Right lobe of liver (tissue), 6 donors: ENCODE data around the gene SLC6A11. TPM values are rescaled to one million over a fixed set of nuclear protein-coding genes. Genes with fewer than 3 reads are reported as not detected.
A peak's percentile ranks its signal among the peaks of the same experiment; 100 is the strongest.

Experiments used
- ATAC-seq, 4 donors: fragments of 200-7000 bp; cut with Tn5 transposase; one replicate each; pipeline ENCODE4 v1.9.1; 2020; ENCODE audit warnings: mild to moderate bottlenecking in 4 of 4, moderate library complexity in 4 of 4
- DNase-seq, 3 donors: peaks; one replicate each; pipeline ENCODE4 v3.0.0-alpha.2; 2020
- H3K27ac ChIP-seq, 3 donors: fragments of 200-600 bp; one replicate each; pipeline ENCODE4 v1.8.0; 2022
- H3K27me3 ChIP-seq, 2 donors: fragments of 200-600 bp; one replicate each; pipeline ENCODE4 v1.8.0; 2022
- H3K36me3 ChIP-seq, 4 donors: fragments of 200-600 bp; sonication (generic) in 1 of 4; one replicate each; pipeline versions ENCODE4 v1.5.1 to v1.8.0; 2017 to 2022; ENCODE audit warnings: control low read depth in 1 of 4
- H3K4me1 ChIP-seq, 4 donors: fragments of 200-600 bp; sonication (generic) in 1 of 4; one replicate each; pipeline versions ENCODE4 v1.5.1 to v1.8.0; 2017 to 2022; ENCODE audit warnings: control low read depth in 1 of 4
- H3K4me3 ChIP-seq, 3 donors: fragments of 200-600 bp; one replicate each; pipeline ENCODE4 v1.8.0; 2022
- H3K9me3 ChIP-seq, 4 donors: fragments of 200-600 bp; sonication (generic) in 1 of 4; one replicate each; pipeline versions ENCODE4 v1.5.1 to v1.8.0; 2017 to 2022; ENCODE audit warnings: control low read depth in 1 of 4
- POLR2A ChIP-seq: fragments of 450-650 bp; IDR thresholded peaks from one replicate; pipeline ENCODE4 v1.6.1; 2017; ENCODE audit warnings: antibody characterized with exemption, mild to moderate bottlenecking
- WGBS: methylation state at CpG from one replicate; pipeline ENCODE4 v1.1.6; 2018; ENCODE audit warnings: low coverage, low lambda C conversion rate; ENCODE audit not compliant: insufficient coverage; ENCODE audit errors: missing lambda C conversion rate; 5-methylcytosine and 5-hydroxymethylcytosine counted together
- intact Hi-C, 2 donors: fragments of 100-400 bp; cut with DNase I; formaldehyde crosslinking; loops; one replicate each; pipeline versions ENCODE4 v1.11.2 to v1.14.1; 2022
- total RNA-seq, 6 experiments: library from RNA; depleted of rRNA in 2 of 6; stranded (reverse); fragments of >200 nt in 2 of 6; fragmentation: NEBNext Ultra II Directional in 3 of 6; extraction: Animal tissue kit (Norgen Biotek cat#: 25700) in 3 of 6; gene quantifications; one replicate each; pipeline versions ENCODE4 v1.1.0 to v1.2.4, GENCODE V29; 2016 to 2023
- TF ChIP-seq, protein P1 (sequence below), 4 donors: fragments of 200-600 bp in 3 of 4; fragments of 450-650 bp in 1 of 4; IDR thresholded peaks; one replicate each; pipeline versions ENCODE4 v1.5.1 to v1.8.0; 2016 to 2022; ENCODE audit warnings: antibody characterized with exemption in 4 of 4, mild to moderate bottlenecking in 2 of 4
- donor health status: DM: no; HTN: yes; CAD: no.
- donor health status: DM: no; HTN: no; CAD: no.
- donor health status: DM: no; HTN: no; CAD: no.
- donor health status: DM: no; HTN: yes; CAD: no.
- donor health status: DM: no; HTN: yes; CAD: no.

SLC6A11 gene
- total RNA-seq, 6 experiments from 2014 or later, result 0.06 to 0.42 (median 0.12) TPM; not detected in 1

DNA sequence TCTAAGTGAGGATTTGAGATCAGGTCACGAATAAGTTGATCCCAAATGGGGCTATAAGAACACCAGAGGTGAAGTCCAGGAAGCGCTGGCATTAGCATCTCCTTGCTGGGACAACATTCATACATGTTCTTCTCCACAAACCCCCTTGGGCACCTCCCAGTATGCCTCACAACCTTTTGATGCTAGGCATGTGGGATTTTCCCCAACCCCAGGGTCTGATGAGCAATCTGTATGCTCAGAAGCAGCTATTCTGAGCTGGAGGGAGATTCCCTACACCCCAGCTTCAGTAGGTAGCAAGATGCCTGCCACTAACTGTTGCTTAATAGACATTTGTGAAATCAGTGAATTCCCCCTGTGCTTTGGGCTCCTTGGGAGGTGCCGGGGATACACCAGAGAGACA is 32.2 kb downstream of the SLC6A11 start:
- 81% methylated on average over 2 of the region's 3 CpGs for WGBS
- H3K9me3 ChIP-seq, result no peaks in the 10 kb centered on the region

DNA sequence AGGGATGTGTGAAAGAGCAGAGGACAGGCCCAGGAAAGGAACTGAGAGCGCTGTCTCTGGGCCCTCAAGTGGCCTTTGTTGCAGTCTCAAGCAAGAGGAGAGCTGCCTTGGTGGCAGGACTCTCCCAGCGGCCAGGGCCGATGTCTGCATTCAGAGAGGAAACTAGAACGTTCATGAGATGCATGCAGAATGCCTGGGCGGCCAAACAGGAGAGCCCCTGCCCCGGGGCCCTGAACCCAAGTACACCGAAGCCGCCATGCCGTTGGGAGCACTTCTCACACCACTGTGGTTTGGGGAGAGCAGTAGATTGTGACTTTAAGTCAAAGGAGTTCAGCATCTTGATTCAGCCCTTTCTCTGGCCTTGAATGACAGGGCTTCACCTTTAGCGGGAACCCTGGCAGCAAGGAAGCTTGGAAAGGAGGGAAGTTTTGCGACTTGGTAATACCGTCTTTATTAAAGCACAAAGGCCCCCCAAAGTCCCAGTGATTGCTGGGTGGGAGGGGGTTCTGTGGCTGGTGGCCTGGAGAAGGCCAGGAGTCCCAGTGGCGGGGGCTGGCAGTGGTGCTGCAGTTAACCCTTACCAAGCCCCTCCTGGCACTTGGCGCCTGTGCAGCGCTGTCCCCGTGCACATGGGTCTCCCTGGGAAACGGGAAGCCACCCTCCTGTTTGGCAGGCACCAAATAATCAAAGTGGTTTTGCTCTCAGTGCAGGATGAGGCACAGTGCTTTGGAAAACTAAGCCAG is 36.2 kb downstream of the SLC6A11 start:
- WGBS, result 70% methylated on average over 6 of the region's 17 CpGs

More for the DNA sequence above, 32.2 kb downstream of the SLC6A11 start:
- ATAC-seq (no peak), DNase-seq (no peak)
- H3K36me3 ChIP-seq, result no peaks in the 10 kb centered on the region
- TF ChIP-seq, protein P1, sequence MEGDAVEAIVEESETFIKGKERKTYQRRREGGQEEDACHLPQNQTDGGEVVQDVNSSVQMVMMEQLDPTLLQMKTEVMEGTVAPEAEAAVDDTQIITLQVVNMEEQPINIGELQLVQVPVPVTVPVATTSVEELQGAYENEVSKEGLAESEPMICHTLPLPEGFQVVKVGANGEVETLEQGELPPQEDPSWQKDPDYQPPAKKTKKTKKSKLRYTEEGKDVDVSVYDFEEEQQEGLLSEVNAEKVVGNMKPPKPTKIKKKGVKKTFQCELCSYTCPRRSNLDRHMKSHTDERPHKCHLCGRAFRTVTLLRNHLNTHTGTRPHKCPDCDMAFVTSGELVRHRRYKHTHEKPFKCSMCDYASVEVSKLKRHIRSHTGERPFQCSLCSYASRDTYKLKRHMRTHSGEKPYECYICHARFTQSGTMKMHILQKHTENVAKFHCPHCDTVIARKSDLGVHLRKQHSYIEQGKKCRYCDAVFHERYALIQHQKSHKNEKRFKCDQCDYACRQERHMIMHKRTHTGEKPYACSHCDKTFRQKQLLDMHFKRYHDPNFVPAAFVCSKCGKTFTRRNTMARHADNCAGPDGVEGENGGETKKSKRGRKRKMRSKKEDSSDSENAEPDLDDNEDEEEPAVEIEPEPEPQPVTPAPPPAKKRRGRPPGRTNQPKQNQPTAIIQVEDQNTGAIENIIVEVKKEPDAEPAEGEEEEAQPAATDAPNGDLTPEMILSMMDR (IDR thresholded peaks at IDR 0.05), result no peak
- no peak for TF ChIP-seq POLR2A
- H3K4me3 ChIP-seq, result no peak overlapping the region
- no peak overlapping the region for H3K27ac ChIP-seq
- intact Hi-C loops, result no loop called here
- no peaks in the 10 kb centered on the region for H3K4me1 ChIP-seq
- H3K27me3 ChIP-seq, result no peaks in the 10 kb centered on the region

DNA sequence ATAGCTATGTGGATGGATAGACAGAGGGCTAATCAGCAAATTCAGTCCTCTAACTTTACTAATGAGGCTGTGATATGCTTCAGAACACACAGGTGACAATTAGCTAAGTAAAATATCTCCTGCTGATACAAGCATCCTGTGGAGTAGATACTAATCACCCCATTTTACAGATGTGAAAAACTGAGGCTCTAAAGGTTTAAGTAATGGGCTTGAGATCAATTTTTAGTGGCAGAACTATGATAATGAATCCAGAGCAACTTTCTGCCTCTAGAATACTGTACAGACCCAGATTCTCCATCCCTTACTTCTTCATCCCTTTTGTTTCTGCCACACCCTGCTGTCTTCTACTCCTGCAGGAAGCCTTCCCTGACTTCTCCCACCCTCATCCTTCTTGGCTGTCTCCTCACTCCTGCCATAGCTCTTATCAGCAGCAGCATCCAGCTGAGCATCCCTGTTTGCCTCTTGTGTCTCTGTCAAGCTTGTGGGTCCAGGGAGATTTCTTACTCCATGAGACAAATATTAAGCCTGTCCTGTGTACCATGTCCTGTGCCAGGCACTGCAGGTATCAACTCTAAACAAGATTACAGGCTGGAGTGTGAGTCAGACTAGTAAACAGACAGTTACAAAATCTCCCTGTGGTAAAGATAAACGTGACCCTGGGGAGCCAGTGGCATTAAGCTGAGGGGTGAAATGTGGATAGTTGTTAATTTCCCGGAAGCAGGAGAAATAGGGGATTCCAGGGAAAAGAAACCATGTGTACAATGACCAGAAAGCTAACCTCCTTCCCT is 39.2 kb downstream of the SLC6A11 start:
- no peaks in the 10 kb centered on the region for H3K36me3 ChIP-seq
- H3K4me1 ChIP-seq, result no peaks in the 10 kb centered on the region
- intact Hi-C loops, result no loop called here
- 19% methylated on average over 2 of the region's 2 CpGs for WGBS
- H3K4me3 ChIP-seq, result no peak overlapping the region
- no peaks in the 10 kb centered on the region for H3K9me3 ChIP-seq
- no peak for TF ChIP-seq POLR2A
- TF ChIP-seq, protein P1 (IDR thresholded peaks at IDR 0.05), result no peak
- peak; percentile 61 to 97 (median 84) for ATAC-seq
- DNase-seq, result no peak
- H3K27me3 ChIP-seq, result no peaks in the 10 kb centered on the region
- no peak overlapping the region for H3K27ac ChIP-seq

More for the DNA sequence above, 36.2 kb downstream of the SLC6A11 start:
- Histone ChIP-seq H3K4me3 (no peak overlapping the region), H3K9me3 (no peaks in the 10 kb centered on the region), H3K36me3 (no peaks in the 10 kb centered on the region), H3K4me1 (no peaks in the 10 kb centered on the region), H3K27me3 (no peaks in the 10 kb centered on the region), H3K27ac (no peak overlapping the region)
- ATAC-seq, result no peak
- DNase-seq, result no peak
- intact Hi-C loops, result no loop called here
- TF ChIP-seq, protein P1 (IDR thresholded peaks at IDR 0.05), result no peak
- TF ChIP-seq POLR2A, result no peak

DNA sequence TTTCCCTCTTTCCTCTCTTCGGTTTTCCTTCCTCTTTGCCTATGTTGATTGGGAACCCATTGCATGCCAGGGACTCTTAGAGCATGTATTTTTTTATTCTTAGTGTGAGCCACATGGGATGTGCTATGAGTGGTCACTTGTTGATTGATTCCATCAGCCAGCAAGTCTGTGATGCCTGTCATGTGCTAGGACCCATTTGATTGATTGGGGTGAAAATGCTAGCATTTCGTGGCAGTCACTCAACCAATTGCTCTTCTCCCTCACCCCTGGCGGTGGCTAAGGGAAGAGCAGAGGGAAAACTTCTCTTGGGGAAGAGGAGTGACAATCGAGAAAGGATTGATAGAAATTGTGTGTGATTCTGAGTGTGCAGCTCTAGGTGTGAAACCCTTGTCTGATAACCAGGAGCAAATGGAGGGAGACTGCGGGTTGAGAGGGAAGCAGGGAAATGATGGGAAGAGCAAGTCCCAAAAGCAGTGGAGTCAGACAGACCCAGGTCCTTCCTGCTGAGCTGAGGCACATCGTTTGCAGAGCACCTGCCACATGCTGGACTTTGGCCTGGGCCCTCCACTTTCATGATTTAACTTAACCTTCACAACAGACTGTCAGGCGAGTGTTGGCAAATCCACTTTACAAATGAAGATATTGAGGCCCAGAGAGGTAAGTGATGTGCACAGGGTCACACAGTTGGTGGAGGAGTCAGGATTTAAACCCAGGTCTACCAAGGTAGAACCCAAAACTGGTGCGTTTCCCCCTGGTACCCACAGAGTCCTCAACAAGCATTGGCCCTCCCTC is 40.0 kb downstream of the SLC6A11 start:
- ATAC-seq (peak in 1 of 4 donors; percentile 14), DNase-seq (no peak)
- 48% methylated on average over 7 of the region's 8 CpGs for WGBS
- H3K4me3 ChIP-seq, result no peak overlapping the region
- H3K4me1 ChIP-seq, result no peaks in the 10 kb centered on the region
- H3K36me3 ChIP-seq, result no peaks in the 10 kb centered on the region
- intact Hi-C loops, result no loop called here
- TF ChIP-seq, protein P1 (IDR thresholded peaks at IDR 0.05), result no peak
- no peak for TF ChIP-seq POLR2A
- no peak overlapping the region for H3K27ac ChIP-seq
- H3K9me3 ChIP-seq, result no peaks in the 10 kb centered on the region
- no peaks in the 10 kb centered on the region for H3K27me3 ChIP-seq
